HFF-Myc (cell line): Measurements from ENCODE around the gene NCR3LG1.

ENCODE experiments used
- DNase-seq: peaks from one replicate; pipeline ENCODE4 v3.0.0-alpha.2; 2011; ENCODE audit warnings: low read depth; ENCODE audit errors: extremely low read depth
- H3K4me3 ChIP-seq: replicated peaks from 2 replicates; pipeline ENCODE4 v1.5.1; 2011; ENCODE audit warnings: low read depth, mild to moderate bottlenecking, control low read depth, low read length
- TF ChIP-seq, protein P1 (sequence below): IDR thresholded peaks from 2 replicates; pipeline ENCODE4 v1.5.1; 2012; ENCODE audit warnings: mild to moderate bottlenecking, low read depth, low read length, control low read depth; ENCODE audit errors: missing control alignments

NCR3LG1 gene

DNA sequence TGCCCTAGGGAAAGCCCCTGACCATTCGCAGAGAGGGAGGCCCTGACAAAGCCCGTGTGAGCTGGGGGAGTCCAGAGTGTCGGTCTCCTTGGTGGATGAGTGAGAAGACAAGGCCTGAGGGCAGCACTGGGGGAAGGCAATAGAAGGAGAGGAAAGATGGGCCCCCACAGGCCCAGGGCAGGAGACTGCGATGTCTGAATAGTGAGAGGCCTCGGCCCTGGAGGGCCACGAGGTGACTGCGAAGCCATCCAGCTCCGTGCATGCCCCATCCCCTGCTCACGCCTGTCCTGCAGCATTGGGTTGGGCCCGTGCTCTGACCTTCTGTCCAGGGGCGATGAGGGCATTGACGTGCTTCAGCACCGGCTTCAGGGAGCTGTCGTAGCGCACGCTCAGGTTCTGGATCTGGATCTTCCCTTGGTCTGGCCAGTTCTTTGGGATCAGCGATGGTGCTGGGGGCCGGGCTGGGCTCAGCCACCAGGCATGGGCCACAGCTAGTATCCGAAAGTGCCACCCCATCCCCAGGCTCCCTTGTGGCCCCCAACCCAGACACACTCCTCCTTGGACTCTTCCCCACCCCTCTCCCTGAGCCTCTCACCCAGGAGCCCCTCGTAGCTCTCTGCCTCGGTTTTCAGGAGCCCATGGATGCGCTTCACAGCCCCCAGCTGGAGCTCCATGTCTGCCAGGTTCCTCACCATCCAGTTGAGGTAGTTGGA, 45.2 kb downstream of the NCR3LG1 start:
- no peak overlapping the region for H3K4me3 ChIP-seq
- no peak for DNase-seq
- TF ChIP-seq, protein P1, sequence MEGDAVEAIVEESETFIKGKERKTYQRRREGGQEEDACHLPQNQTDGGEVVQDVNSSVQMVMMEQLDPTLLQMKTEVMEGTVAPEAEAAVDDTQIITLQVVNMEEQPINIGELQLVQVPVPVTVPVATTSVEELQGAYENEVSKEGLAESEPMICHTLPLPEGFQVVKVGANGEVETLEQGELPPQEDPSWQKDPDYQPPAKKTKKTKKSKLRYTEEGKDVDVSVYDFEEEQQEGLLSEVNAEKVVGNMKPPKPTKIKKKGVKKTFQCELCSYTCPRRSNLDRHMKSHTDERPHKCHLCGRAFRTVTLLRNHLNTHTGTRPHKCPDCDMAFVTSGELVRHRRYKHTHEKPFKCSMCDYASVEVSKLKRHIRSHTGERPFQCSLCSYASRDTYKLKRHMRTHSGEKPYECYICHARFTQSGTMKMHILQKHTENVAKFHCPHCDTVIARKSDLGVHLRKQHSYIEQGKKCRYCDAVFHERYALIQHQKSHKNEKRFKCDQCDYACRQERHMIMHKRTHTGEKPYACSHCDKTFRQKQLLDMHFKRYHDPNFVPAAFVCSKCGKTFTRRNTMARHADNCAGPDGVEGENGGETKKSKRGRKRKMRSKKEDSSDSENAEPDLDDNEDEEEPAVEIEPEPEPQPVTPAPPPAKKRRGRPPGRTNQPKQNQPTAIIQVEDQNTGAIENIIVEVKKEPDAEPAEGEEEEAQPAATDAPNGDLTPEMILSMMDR: no peak

DNA sequence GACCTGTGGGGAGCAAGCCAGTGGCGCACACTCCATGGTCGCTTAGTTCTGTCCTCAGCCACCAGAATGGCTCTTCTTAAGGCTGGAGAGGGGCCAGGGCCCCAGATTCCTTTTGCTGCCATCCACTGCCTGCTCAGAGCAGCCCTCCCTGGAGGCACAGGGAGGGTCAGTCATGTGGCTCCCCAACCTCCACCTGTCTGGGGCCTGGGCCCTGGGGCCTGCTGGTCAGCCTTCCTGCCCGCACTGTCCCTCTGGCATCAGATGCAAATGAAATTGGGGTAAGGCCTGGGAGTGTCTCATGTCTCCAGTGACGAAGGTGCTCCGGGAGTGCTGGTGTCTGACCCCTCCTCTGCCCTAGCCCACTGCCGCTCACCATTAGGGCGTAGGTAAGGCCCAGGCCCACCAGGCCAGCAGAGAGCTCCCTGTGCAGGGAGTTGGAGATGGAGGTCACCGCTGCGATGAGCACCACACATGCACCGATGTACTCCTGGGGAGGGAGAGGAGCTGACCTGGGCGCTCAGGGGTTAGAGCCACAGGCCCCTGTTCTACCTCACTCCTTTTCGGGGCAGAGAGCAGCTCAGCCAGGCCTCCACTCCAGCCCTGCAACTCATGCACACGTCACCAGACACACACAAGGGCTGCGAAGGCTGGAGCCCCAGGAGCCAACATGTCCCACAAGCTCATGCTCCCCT, 45.9 kb downstream of the NCR3LG1 start:
- no peak overlapping the region for H3K4me3 ChIP-seq
- TF ChIP-seq, protein P1: no peak
- DNase-seq: no peak

DNA sequence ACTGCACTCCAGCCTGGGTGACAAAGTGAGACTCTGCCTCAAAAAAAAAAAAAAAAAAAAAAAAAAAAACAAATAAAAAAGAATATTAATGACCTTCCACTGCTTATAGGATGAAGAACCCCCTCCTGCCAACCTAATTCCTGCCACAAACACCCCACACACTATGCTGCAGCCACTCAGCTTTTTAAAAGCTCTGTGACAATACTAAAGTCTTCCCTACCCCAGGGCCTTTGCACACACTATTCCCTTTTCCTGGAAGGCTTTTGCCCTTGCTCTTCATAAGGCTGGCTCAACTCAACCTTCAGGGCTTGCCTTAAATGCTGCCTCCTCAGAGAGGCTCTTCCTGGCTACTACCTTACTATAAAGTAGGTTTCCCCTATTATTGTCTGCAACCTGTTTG, 47.6 kb downstream of the NCR3LG1 start:
- TF ChIP-seq, protein P1: no peak
- no peak overlapping the region for H3K4me3 ChIP-seq
- no peak for DNase-seq

DNA sequence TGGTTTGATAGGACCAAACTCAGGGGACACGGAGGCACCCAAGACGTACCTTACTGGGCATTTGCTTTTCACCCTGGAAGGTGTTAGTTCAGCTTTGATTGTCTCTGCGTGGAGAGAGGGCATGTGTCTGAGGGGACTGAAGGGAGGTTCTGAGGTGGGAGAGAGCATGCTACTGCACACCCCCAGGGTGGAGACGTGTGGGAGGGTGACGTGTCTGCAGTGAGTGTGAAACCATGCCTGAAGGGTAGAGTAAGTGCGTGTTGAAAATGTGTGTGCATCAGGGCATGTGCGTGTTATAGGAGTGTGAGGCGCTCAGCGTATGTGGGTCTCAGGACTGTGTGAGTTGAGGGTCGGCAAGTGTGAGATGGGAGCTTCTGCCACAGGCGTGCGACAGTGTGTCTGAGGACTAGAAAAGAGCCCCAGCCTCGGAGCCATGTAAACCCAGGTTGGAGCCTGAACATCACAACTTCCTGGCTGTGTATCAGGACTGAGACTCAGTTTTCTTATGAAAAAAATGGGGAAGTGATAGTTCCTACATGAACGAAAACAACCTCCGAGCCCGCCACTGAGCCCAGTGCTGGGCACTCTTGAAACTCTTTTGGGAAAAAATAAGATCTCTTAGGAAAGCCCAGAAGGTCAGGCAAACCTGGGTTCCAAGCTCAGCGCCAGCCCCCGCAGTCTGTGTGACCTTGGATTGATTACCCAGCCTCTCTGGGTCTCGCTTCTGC, 48.6 kb downstream of the NCR3LG1 start:
- no peak for DNase-seq
- TF ChIP-seq, protein P1: no peak
- no peak overlapping the region for H3K4me3 ChIP-seq

DNA sequence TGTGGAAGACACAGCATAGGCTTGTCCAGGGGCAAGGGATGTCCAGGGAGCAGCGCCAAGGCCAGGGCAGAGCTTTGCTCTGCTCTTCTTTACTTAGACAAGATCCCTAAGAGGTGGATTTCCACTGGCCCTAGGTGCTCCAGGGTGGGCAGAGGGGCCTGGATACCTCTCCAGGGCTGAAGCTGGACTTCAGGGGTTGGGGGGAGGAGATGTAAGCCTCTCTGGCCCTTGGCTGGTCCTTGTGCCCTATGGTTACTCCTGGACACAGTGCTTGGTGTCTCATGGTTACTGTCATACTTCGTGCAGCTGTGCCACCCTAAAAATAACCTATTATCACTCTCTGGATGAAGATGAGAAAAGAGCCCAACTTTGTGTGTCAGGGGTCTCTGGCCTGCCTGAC, 49.7 kb downstream of the NCR3LG1 start:
- no peak for DNase-seq
- TF ChIP-seq, protein P1: no peak

DNA sequence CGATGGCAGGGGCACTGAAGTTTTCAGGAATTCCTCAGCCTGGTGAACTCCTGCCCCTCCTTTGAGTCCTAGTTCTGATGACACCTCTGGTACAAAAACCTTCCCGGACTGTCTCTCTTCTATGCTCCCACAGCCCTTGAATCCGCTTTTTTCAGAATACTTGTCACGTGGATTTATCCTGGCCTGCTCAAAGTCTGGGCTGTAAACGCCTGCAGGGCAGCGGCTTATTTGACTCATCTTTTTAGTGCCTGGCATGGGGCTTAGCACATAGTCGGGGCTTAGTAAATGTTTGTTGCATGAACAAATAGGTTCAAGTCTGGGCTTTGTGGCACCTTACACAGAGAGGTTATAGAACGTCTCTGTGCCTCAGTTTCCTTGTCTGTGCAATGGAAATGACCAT, 50.2 kb downstream of the NCR3LG1 start:
- DNase-seq: no peak
- TF ChIP-seq, protein P1: no peak
- no peak overlapping the region for H3K4me3 ChIP-seq

More for the DNA sequence above, 49.7 kb downstream of the NCR3LG1 start:
- no peak overlapping the region for H3K4me3 ChIP-seq
